GM12878 (cell line): ENCODE results near the gene FDX2.

Experiments used
- CREB1 ChIP-seq: IDR thresholded peaks from 2 replicates; pipeline ENCODE4 v1.6.1; 2012; ENCODE audit warnings: low read depth, mild to moderate bottlenecking, inconsistent platforms
- KAT2A ChIP-seq: conservative IDR thresholded peaks from 2 replicates; pipeline ENCODE4 v1.6.1; 2011; ENCODE audit warnings: low read depth, low read length; ENCODE audit not compliant: control insufficient read depth
- POLR2A ChIP-seq: IDR thresholded peaks from 2 replicates; pipeline ENCODE4 v1.6.1; 2011; ENCODE audit warnings: low read depth, mild to moderate bottlenecking, low read length
- ZZZ3 ChIP-seq: IDR thresholded peaks from 2 replicates; pipeline ENCODE4 v1.6.1; 2011; ENCODE audit warnings: low read depth; ENCODE audit not compliant: control insufficient read depth, insufficient read length
- TF ChIP-seq, protein P1 (sequence below): IDR thresholded peaks from 2 replicates; pipeline ENCODE4 v1.6.1; 2011; ENCODE audit warnings: borderline replicate concordance, low read depth, mild to moderate bottlenecking, moderate library complexity, mixed read lengths, low read length; ENCODE audit not compliant: insufficient read depth; ENCODE audit errors: extremely low read length
- TF ChIP-seq, protein P2 (sequence below): IDR thresholded peaks from 2 replicates; pipeline ENCODE4 v1.6.1; 2012; ENCODE audit warnings: mild to moderate bottlenecking, low read depth, low read length
- TF ChIP-seq, protein P3 (sequence below): IDR thresholded peaks from 2 replicates; pipeline ENCODE4 v1.6.1; 2011; ENCODE audit warnings: low read depth, mild to moderate bottlenecking, low read length, moderate library complexity, borderline replicate concordance; ENCODE audit errors: extremely low read depth

DNA sequence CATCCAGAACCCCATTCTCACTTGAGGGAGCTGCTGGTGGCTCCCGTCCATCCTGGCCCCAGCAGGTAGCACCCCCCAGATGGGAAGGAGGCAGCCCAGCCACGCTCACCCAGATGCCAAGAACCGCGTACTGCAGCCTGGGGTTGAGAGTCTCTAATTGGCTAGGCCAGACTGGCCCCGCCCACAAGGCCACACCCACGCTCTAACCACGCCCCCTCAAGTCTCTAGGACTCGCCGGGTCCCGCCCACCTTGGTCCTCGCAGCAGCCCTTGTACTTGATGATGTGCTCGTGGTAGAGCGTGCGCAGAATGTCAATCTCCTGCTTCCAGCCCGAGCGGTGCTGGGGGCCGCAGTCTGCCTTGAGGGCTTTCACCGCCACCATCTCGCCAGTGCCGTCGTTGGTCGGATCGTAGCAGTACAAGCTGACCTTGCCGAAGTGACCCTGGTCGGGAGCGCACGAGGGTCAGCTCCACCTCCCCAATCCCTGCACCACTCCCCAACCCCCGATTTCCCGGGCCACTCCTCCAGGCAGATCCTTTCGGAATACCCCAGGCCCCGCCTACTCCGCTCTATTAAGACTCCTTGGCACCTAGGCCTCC, 38.1 kb upstream of the FDX2 start:
- TF ChIP-seq, protein P1, sequence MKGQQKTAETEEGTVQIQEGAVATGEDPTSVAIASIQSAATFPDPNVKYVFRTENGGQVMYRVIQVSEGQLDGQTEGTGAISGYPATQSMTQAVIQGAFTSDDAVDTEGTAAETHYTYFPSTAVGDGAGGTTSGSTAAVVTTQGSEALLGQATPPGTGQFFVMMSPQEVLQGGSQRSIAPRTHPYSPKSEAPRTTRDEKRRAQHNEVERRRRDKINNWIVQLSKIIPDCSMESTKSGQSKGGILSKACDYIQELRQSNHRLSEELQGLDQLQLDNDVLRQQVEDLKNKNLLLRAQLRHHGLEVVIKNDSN, result no peak
- TF ChIP-seq POLR2A, result no peak; the same call in 1 of the 2 replicates
- TF ChIP-seq CREB1, result no peak
- no peak for TF ChIP-seq ZZZ3
- no peak for TF ChIP-seq KAT2A
- TF ChIP-seq, protein P2, sequence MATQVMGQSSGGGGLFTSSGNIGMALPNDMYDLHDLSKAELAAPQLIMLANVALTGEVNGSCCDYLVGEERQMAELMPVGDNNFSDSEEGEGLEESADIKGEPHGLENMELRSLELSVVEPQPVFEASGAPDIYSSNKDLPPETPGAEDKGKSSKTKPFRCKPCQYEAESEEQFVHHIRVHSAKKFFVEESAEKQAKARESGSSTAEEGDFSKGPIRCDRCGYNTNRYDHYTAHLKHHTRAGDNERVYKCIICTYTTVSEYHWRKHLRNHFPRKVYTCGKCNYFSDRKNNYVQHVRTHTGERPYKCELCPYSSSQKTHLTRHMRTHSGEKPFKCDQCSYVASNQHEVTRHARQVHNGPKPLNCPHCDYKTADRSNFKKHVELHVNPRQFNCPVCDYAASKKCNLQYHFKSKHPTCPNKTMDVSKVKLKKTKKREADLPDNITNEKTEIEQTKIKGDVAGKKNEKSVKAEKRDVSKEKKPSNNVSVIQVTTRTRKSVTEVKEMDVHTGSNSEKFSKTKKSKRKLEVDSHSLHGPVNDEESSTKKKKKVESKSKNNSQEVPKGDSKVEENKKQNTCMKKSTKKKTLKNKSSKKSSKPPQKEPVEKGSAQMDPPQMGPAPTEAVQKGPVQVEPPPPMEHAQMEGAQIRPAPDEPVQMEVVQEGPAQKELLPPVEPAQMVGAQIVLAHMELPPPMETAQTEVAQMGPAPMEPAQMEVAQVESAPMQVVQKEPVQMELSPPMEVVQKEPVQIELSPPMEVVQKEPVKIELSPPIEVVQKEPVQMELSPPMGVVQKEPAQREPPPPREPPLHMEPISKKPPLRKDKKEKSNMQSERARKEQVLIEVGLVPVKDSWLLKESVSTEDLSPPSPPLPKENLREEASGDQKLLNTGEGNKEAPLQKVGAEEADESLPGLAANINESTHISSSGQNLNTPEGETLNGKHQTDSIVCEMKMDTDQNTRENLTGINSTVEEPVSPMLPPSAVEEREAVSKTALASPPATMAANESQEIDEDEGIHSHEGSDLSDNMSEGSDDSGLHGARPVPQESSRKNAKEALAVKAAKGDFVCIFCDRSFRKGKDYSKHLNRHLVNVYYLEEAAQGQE, result no peak
- TF ChIP-seq, protein P3, sequence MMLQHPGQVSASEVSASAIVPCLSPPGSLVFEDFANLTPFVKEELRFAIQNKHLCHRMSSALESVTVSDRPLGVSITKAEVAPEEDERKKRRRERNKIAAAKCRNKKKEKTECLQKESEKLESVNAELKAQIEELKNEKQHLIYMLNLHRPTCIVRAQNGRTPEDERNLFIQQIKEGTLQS, result no peak
